Measurements from ENCODE around the gene APBA2. TPM values are rescaled to one million over a fixed set of nuclear protein-coding genes. Genes with fewer than 3 reads are reported as not detected.

Gene APBA2
- total RNA-seq, 2 experiments from 2014 or later: 30.8 to 32.0 TPM

DNA sequence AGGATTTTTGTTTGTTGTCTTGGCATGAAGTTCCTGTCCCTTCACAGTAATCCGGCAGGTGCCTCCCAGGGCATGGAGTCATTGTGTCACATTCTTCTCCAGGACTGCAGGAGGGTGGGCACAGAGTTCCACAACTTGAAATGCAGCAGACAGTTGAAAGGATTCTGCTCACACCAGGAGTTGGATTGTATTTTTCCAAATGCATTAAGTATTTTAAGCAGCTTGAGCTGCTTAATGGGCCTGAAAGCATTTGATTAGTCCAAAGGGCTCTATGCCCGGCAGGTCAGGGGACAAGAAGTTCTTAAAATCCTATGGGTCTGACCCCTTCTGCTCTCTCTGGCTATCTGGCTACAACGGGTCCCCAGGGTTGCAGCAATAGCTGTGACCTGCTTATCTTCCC, 92.9 kb downstream of the APBA2 start:
- peaks cover 6% of the 10 kb centered on the region for H3K36me3 Mint-ChIP-seq (ENCODE audit: low read depth)
- H3K27me3 Mint-ChIP-seq: no peaks in the 10 kb centered on the region
- no peaks in the 10 kb centered on the region for H3K9me3 Mint-ChIP-seq
- DNase-seq: no peak
- no peak for TF ChIP-seq CTCF (IDR thresholded peaks at IDR 0.05)
- ATAC-seq: no peak
- POLR2A ChIA-PET: interaction anchor here (0.5 kb wide), 1 partner anchor 48 kb away, joined by 3 read pairs; no protein-coding TSS in a partner anchor
- CTCF ChIA-PET: interaction anchor here (0.8 to 1.5 kb wide), 4 partner anchors 12 to 125 kb away, joined by 4 to 6 read pairs (median 4); no protein-coding TSS in a partner anchor
- no peak overlapping the region for H3K27ac Mint-ChIP-seq
- H3K4me1 Mint-ChIP-seq (ENCODE audit: low read depth): peaks cover 16% of the 10 kb centered on the region
- intact Hi-C loops (cut with micrococcal nuclease): loop anchor here (5.0 kb wide), 1 partner anchor 96 kb away; no protein-coding TSS in a partner anchor
- no peak overlapping the region for H3K4me3 Mint-ChIP-seq

DNA sequence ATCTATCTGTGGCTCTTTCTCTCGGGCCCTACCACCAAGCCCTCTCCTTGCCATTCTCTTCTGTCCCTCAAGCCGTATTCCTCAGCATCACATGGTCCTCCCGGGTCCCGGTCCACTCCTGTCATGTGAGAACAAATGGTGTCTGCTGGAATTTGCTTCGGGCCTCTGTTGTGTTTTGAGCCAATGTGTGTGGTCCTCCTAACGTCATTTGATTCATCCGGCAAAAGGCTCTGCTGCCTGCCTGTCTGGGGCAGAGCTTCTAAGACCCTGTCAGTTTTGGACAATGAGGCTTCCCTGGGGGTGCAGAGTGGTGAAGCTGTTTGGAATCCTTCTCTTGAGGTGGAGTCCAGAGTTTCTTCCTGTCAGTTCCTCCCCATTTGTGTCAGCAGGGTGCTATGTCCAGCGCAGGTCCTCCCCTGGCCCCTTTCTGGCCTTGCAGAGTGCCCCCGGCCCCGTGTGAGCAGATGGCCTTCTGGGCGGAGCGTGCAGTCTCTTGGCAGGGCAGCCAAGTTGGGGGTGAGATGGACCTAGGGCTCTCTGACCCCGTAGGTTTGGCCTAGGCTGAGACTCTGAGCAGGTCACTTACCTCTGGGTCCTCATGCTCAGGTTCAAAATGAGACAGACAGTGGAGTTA, 93.6 kb downstream of the APBA2 start:
- H3K4me3 Mint-ChIP-seq: no peak overlapping the region
- peaks cover 13% of the 10 kb centered on the region for H3K4me1 Mint-ChIP-seq (ENCODE audit: low read depth)
- H3K27me3 Mint-ChIP-seq: no peaks in the 10 kb centered on the region
- POLR2A ChIA-PET: interaction anchor here (0.5 kb wide), 1 partner anchor 48 kb away, joined by 3 read pairs; no protein-coding TSS in a partner anchor
- TF ChIP-seq CTCF (IDR thresholded peaks at IDR 0.05): no peak
- no peak overlapping the region for H3K27ac Mint-ChIP-seq
- no peaks in the 10 kb centered on the region for H3K9me3 Mint-ChIP-seq
- ATAC-seq (no peak), DNase-seq (no peak)
- CTCF ChIA-PET: interaction anchor here (1.1 to 1.8 kb wide), 4 partner anchors 44 to 125 kb away, joined by 4 to 10 read pairs (median 6); no protein-coding TSS in a partner anchor
- H3K36me3 Mint-ChIP-seq (ENCODE audit: low read depth): peaks cover 6% of the 10 kb centered on the region
- intact Hi-C loops (cut with micrococcal nuclease): loop anchor here (5.0 kb wide), 1 partner anchor 97 kb away; no protein-coding TSS in a partner anchor

DNA sequence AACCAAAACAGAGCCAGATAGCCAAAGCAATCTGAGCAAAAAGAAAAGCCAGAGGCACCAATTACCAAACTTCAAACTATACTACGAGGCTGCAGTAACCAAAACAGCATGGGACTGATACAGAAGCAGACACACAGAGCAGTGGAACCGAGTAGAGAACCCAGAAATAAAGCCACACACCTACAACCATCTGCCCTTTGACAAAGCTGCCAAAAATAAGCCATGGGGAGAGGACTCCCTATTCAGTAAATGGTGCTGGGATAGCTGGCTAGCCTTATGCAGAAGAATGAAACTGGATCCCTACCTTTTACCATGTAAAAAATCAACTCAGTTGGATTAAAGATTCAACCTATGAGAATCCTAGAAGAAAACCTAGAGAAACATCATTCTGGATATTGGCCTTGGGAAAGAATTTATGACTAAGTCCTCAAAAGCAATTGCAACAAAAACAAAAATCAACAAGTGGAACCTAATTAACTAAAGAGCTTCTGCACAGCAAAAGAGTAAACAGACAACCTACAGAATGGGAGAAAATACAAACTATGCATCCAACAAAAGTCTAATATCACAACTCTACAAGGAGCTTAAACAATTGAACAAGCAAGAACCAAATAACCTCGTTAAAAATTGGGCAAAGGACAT, 95.1 kb downstream of the APBA2 start:
- no peaks in the 10 kb centered on the region for H3K9me3 Mint-ChIP-seq
- ChIA-PET CTCF (interaction anchor here (1.3 to 2.9 kb wide), 3 partner anchors 46 to 121 kb away, joined by 4 to 10 read pairs (median 10); no protein-coding TSS in a partner anchor), POLR2A (no interaction called here)
- no peaks in the 10 kb centered on the region for H3K27me3 Mint-ChIP-seq
- H3K4me1 Mint-ChIP-seq (ENCODE audit: low read depth): peaks cover 20% of the 10 kb centered on the region
- peaks cover 6% of the 10 kb centered on the region for H3K36me3 Mint-ChIP-seq (ENCODE audit: low read depth)
- no peak for TF ChIP-seq CTCF (IDR thresholded peaks at IDR 0.05)
- H3K27ac Mint-ChIP-seq: no peak overlapping the region
- intact Hi-C loops (cut with micrococcal nuclease): loop anchor here (10.0 kb wide), 1 partner anchor 104 kb away; no protein-coding TSS in a partner anchor
- ATAC-seq (no peak), DNase-seq (no peak)
- no peak overlapping the region for H3K4me3 Mint-ChIP-seq

- Mint-ChIP-seq H3K4me1 (ENCODE audit: low read depth) (peaks cover 23% of the 10 kb centered on the region), H3K9me3 (no peaks in the 10 kb centered on the region), H3K36me3 (ENCODE audit: low read depth) (peaks cover 6% of the 10 kb centered on the region), H3K27ac (no peak overlapping the region), H3K4me3 (no peak overlapping the region), H3K27me3 (no peaks in the 10 kb centered on the region)
- intact Hi-C loops (cut with micrococcal nuclease): loop anchor here (10.0 kb wide), 1 partner anchor 103 kb away; no protein-coding TSS in a partner anchor
- DNase-seq: no peak
- CTCF ChIA-PET: interaction anchor here (1.3 to 2.9 kb wide), 3 partner anchors 46 to 121 kb away, joined by 4 to 10 read pairs (median 10); no protein-coding TSS in a partner anchor
- TF ChIP-seq CTCF (IDR thresholded peaks at IDR 0.05): no peak
- ATAC-seq: no peak
- POLR2A ChIA-PET: no interaction called here
These were observed 95.6 kb downstream of the APBA2 start for GRCh38 chr15:28981351-28981720.
